Lower leg skin (tissue), 4 donors: ENCODE measurements around the gene NECTIN4. TPM values are rescaled to one million over a fixed set of nuclear protein-coding genes. Genes with fewer than 3 reads are reported as not detected.

Experiments used
- DNase-seq, 2 donors: peaks; one replicate each; pipeline ENCODE4 v3.0.0-alpha.2; 2019; ENCODE audit warnings: low spot score in 2 of 2
- H3K4me3 ChIP-seq: fragments of 200-600 bp; sonication (generic); 2 replicates; pipeline ENCODE4 v1.5.1; 2017; ENCODE audit warnings: mild to moderate bottlenecking, low read depth; ENCODE audit not compliant: poor library complexity, severe bottlenecking
- POLR2A ChIP-seq, 2 donors: fragments of 450-650 bp; IDR thresholded peaks; one replicate each; pipeline ENCODE4 v1.6.1; 2016 to 2017; ENCODE audit warnings: antibody characterized with exemption in 2 of 2, mild to moderate bottlenecking in 1 of 2, moderate library complexity in 1 of 2
- WGBS, 2 donors: methylation state at CpG; one replicate each; pipeline ENCODE4 v1.1.5; 2018; 5-methylcytosine and 5-hydroxymethylcytosine counted together
- intact Hi-C: fragments of 100-400 bp; cut with DNase I; formaldehyde crosslinking; loops from one replicate; pipeline ENCODE4 v1.15.0; 2023; ENCODE audit warnings: low total_unique reads
- total RNA-seq, 4 donors: library from RNA; depleted of rRNA; stranded (reverse); fragments of >200 nt; gene quantifications; one replicate each; pipeline ENCODE4 v1.1.0, GENCODE V29; 2016
- TF ChIP-seq, protein P1 (sequence below), 3 donors: fragments of 450-650 bp; IDR thresholded peaks; one replicate each; pipeline ENCODE4 v1.5.1; 2016; ENCODE audit warnings: antibody characterized with exemption in 3 of 3, mild to moderate bottlenecking in 3 of 3, moderate library complexity in 2 of 3

NECTIN4 gene
- total RNA-seq, 4 donors from 2014 or later, result 176 to 239 (median 208) TPM

DNA sequence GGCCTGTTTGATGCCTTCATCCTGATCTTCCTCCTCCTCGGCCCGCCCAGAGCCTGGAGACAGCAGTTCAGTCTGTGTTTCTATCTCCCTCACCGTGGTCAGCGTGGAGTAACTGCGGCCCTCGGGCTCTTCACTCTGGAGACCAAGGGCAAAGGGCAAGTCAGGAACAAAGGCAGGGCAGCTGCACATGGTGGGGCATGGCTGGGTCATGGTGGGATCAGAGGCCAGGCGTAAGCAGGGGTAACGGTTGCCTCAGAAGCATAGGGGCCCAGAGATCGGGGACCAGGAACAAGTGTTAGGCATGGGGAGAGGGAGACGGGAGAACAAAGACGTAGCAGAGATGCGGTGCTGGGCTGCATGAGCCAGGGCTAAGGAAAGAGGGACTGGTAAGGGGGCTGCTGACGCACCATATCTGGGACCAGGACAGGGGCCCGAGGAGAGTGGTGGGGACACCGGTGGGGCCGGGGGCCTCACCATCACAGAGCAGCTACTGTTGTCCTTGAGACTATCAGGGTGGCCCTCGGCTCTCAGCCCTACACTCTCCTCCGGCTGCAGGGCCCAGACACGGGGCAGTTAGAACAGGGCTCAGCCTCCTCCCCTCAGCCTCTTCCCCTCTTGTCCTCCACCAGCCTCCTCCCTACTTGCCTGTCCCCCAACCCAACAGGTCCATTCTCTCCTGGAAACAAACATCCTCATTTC lies 16.5 kb downstream of the NECTIN4 start:
- DNase-seq, result no peak
- no peak for TF ChIP-seq POLR2A (IDR thresholded peaks at IDR 0.05)
- TF ChIP-seq, protein P1, sequence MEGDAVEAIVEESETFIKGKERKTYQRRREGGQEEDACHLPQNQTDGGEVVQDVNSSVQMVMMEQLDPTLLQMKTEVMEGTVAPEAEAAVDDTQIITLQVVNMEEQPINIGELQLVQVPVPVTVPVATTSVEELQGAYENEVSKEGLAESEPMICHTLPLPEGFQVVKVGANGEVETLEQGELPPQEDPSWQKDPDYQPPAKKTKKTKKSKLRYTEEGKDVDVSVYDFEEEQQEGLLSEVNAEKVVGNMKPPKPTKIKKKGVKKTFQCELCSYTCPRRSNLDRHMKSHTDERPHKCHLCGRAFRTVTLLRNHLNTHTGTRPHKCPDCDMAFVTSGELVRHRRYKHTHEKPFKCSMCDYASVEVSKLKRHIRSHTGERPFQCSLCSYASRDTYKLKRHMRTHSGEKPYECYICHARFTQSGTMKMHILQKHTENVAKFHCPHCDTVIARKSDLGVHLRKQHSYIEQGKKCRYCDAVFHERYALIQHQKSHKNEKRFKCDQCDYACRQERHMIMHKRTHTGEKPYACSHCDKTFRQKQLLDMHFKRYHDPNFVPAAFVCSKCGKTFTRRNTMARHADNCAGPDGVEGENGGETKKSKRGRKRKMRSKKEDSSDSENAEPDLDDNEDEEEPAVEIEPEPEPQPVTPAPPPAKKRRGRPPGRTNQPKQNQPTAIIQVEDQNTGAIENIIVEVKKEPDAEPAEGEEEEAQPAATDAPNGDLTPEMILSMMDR (IDR thresholded peaks at IDR 0.05), result no peak
- 93 to 95% methylated on average over 19 of the region's 19 CpGs for WGBS, 2 donors
- H3K4me3 ChIP-seq, result no peak overlapping the region
- intact Hi-C loops, result no loop called here

DNA sequence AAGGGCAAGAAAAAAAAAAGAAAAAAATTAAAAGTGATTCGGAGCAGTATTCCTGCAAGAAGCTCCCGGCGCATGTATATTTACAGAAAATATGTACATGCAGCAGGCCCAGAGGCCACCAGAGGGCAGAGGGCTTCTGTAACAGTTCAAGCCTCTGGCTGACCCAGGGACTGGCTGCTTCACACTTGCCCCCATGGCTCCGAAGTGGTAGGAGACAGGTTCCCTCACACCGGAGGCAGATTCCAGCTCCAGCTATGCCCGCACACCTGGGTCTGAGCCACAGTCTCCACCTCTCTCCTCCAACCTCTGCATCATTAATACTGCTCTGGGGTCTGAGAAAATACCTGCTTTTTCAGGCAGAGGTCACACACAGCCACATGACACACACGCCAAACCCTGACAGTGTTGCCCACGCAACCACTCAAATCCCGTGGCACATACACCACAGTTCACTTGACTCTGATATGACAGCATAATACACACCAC lies 17.4 kb downstream of the NECTIN4 start:
- H3K4me3 ChIP-seq, result no peak overlapping the region
- WGBS, 2 donors, result 63 to 65% methylated on average over 9 of the region's 9 CpGs
- no peak for TF ChIP-seq POLR2A (IDR thresholded peaks at IDR 0.05)
- TF ChIP-seq, protein P1 (IDR thresholded peaks at IDR 0.05), result no peak
- DNase-seq, result no peak
- intact Hi-C loops, result no loop called here

DNA sequence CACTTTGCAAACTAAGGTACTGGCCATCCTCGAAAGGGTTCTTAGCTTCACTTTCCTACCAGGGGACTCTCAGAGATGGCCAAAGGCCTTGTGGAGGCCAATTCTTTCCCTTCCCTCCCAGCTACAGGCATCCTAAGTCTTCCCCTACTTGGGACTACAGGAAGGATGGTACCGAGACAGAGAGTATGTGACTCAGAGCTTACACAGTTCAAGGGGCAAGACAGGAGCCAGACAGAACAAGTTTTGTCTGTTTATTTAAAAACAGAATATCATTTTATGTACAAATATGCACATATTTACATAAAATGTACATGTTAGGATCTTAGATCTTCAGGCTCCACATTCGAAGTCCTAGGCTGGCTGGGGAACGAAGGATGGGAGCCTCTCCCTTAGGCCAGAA lies 18.6 kb downstream of the NECTIN4 start:
- no peak overlapping the region for H3K4me3 ChIP-seq
- 85 to 90% methylated on average over 4 of the region's 4 CpGs for WGBS, 2 donors
- intact Hi-C loops, result no loop called here
- TF ChIP-seq POLR2A (IDR thresholded peaks at IDR 0.05), result no peak
- TF ChIP-seq, protein P1 (IDR thresholded peaks at IDR 0.05), result no peak
- no peak for DNase-seq

DNA sequence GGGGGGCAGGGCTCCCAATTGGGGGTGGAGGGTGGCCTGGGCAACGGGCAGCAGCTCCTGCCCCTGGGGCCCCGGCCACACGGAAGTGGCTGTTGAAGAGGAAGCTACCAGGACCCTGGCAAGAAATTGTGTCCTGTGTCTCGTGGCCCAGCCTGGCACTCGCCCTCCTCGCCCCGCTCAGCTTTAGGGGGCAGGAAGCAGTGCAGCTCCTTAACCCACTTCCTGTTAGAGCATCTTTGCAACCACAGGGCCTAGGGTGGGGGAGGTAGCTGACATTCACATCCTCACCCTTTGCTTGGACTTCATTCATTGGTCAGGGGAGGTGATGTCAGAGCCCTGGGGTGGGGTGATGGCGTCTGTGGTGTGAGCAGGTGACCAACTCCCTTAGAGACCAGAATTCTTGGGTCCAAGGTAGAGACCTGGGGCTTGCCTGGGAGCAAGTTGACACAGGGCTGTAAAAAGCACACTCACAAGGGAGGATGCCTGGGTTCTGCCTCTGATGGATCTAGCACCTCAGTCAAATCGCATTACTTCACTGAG lies 19.6 kb downstream of the NECTIN4 start, which contains the start of gene ARHGAP30:
ARHGAP30 (minus strand) TSS at position 161 of the 540 bp plus-strand sequence. CDS start 267 bp downstream, outside the sequence.
- no peak for TF ChIP-seq POLR2A (IDR thresholded peaks at IDR 0.05)
- TF ChIP-seq, protein P1 (IDR thresholded peaks at IDR 0.05), result no peak
- WGBS, 2 donors, result 67 to 75% methylated on average over 5 to 8 of the region's 9 CpGs
- intact Hi-C loops, result no loop called here
- DNase-seq, result peak in 1 of 2 donors; percentile 90
- peak within 1 kb of the TSS; percentile 8 for H3K4me3 ChIP-seq

DNA sequence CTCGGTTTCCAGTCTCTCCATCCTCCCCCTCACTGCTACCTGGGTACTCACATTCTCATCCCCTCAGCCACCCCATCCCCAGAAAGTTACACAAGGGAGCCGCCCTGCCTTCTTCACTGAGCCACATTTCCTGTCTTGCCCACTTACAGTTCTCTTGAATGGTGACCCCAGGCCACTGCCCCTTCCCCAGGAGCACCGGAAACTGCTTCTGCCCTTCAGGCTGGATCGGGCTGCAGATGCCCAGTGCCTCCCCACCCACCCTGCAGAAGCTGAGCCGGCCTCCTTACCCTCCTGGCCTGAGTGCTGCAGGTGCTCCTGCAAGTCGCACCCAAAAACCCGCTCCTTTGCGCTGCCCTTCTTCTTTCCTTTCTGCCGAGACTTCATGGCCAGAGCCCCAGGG lies 20.1 kb downstream of the NECTIN4 start:
- no peak for DNase-seq
- WGBS, 2 donors, result 77 to 79% methylated on average over 9 of the region's 9 CpGs

More for the DNA sequence above, 20.1 kb downstream of the NECTIN4 start:
- TF ChIP-seq POLR2A (IDR thresholded peaks at IDR 0.05), result no peak
- TF ChIP-seq, protein P1 (IDR thresholded peaks at IDR 0.05), result no peak
- intact Hi-C loops, result no loop called here
- H3K4me3 ChIP-seq, result peak overlapping the region; percentile 8
